Effector CD8-positive, alpha-beta T cell (primary cell): Measurements from ENCODE around the gene C2orf49.

ENCODE experiments used
- DNase-seq: peaks from one replicate; lab custom pipeline; 2025; lab: John Stamatoyannopoulos, UW

C2orf49 gene

GRCh38 chr2:105362862-105363591 lies 25.7 kb downstream of the C2orf49 start:
- DNase-seq, result no peak

GRCh38 chr2:105364436-105365139 lies 27.2 kb downstream of the C2orf49 start:
- DNase-seq, result no peak

- DNase-seq, result no peak
Observed at GRCh38 chr2:105365206-105365605, 27.9 kb downstream of the C2orf49 start.

- no peak for DNase-seq
Observed at GRCh38 chr2:105368759-105369408, 31.5 kb downstream of the C2orf49 start.

GRCh38 chr2:105369777-105370690 lies 32.7 kb downstream of the C2orf49 start:
- DNase-seq, result peak; percentile 72

- no peak for DNase-seq
Observed at GRCh38 chr2:105371156-105371555, 33.8 kb downstream of the C2orf49 start.

- no peak for DNase-seq
Observed at GRCh38 chr2:105371810-105372209, 34.5 kb downstream of the C2orf49 start.

GRCh38 chr2:105373344-105373781 lies 36.0 kb downstream of the C2orf49 start:
- no peak for DNase-seq

GRCh38 chr2:105373895-105374401 lies 36.6 kb downstream of the C2orf49 start:
- DNase-seq, result no peak

- DNase-seq, result no peak
Observed at GRCh38 chr2:105375001-105375561, 37.7 kb downstream of the C2orf49 start.

- no peak for DNase-seq
Observed at GRCh38 chr2:105376010-105376409, 38.7 kb downstream of the C2orf49 start.

GRCh38 chr2:105376789-105377240 lies 39.5 kb downstream of the C2orf49 start:
- no peak for DNase-seq

GRCh38 chr2:105377871-105378270 lies 40.5 kb downstream of the C2orf49 start:
- DNase-seq, result no peak

- no peak for DNase-seq
Observed at GRCh38 chr2:105378276-105378840, 41.0 kb downstream of the C2orf49 start.

GRCh38 chr2:105378921-105379383 lies 41.6 kb downstream of the C2orf49 start:
- DNase-seq, result no peak

- no peak for DNase-seq
Observed at GRCh38 chr2:105379741-105380186, 42.4 kb downstream of the C2orf49 start.

- DNase-seq, result no peak
Observed at GRCh38 chr2:105380432-105381100, 43.2 kb downstream of the C2orf49 start.

GRCh38 chr2:105381101-105381668 lies 43.8 kb downstream of the C2orf49 start:
- no peak for DNase-seq

- no peak for DNase-seq
Observed at GRCh38 chr2:105382177-105382576, 44.8 kb downstream of the C2orf49 start.
